ENCODE measurements around the gene VRTN. TPM values are rescaled to one million over a fixed set of nuclear protein-coding genes. Genes with fewer than 3 reads are reported as not detected.
"Not testable (repeated sequence)": the region's sequence is repeated elsewhere in the genome, so short reads cannot be mapped to it uniquely, and the experiment has no call there.

Gene VRTN
- total RNA-seq, 1 donor from 2014 or later = not detected

DNA sequence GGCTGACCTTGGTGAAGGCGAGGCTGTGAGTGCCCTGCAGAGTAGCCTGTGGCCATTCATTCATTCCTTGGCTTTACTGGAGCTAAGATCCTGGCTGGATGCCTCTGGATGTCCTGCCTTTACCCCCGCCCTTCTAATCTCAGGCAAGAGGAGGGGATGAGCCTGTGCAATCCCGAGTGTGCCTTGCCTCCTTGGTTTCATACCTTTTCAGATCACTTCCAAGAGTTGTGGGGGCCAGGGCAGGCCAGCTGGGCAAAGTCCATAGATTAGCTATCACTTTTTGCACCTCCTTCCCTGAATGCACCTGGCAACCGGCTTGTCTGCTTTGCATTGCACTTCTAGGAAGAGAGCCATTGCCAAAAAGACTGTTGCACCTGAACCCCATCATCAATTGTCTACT is 1.5 kb downstream of the VRTN start:
- no peak for DNase-seq (ENCODE audit: low read depth in 2 of 2)

DNA sequence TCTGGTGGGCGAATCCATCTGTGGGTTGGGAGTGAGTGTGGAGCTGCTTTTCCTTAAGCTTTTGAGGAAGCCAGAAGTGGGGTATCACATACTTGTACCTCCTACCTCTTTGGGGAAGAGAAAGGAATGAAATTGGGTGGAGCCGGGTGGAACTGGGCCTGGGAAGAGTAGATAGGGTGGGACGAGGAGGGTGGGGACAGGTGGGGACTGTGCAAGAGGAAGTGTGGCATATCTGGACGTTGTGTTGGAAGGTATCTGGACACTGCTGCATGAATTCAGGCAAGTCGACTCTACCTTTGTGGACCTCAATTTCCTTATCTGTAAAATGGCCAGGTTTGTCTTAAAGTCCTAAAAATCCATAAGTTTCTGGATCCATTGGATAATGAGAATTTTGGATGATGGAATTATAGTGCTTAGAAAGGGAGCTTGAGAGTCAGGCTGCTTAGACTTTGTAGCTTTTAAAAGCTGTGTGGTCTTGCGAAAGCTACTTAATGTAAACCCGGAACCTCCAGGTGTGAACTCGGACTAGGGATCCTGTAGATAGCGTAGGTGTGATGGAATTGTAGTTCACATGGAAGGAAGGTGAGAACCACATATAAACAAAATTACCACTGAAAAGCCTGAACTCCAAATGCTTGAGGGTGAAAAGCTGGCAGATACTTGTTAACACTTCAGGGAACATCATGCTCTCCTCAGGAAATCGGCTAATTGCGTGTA is 2.1 kb downstream of the VRTN start:
- no peak for DNase-seq (ENCODE audit: low read depth in 2 of 2)

GRCh38 chr14:74350928-74351323 is 2.7 kb downstream of the VRTN start:
- no peak for DNase-seq (ENCODE audit: low read depth in 2 of 2)

DNA sequence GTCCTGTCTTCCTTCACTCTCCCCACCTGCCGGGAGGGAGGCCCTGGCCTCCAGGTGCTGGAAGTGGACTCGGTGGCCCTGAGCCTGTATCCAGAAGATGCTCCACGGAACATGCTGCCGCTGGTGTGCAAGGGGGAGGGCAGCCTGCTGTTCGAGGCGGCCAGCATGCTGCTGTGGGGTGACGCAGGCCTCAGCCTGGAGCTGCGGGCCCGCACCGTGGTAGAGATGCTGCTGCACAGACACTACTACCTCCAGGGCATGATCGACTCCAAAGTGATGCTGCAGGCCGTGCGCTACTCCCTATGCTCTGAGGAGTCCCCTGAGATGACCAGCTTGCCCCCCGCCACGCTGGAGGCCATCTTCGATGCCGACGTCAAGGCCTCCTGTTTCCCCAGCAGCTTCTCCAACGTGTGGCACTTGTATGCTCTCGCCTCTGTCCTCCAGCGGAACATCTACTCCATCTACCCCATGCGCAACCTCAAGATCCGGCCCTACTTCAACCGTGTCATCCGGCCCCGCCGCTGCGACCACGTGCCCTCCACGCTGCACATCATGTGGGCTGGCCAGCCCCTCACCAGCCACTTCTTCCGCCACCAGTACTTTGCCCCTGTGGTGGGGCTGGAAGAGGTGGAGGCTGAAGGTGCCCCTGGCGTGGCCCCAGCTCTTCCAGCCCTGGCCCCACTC is 8.8 kb downstream of the VRTN start:
- no peak for DNase-seq (ENCODE audit: low read depth in 2 of 2)

DNA sequence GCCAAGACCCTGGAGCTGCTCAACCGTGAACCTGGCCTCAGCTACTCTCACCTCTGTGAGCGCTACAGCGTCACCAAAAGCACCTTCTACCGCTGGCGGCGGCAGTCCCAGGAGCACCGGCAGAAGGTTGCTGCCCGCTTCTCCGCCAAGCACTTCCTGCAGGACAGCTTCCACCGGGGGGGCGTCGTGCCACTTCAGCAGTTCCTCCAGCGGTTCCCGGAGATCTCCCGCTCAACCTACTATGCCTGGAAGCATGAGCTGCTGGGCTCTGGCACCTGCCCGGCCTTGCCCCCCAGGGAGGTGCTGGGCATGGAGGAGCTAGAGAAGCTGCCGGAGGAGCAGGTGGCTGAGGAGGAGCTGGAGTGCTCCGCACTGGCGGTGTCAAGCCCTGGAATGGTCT is 9.3 kb downstream of the VRTN start:
- DNase-seq (ENCODE audit: low read depth in 2 of 2) = no peak

GRCh38 chr14:74358176-74358829 is 10.0 kb downstream of the VRTN start:
- no peak for DNase-seq (ENCODE audit: low read depth in 2 of 2)

DNA sequence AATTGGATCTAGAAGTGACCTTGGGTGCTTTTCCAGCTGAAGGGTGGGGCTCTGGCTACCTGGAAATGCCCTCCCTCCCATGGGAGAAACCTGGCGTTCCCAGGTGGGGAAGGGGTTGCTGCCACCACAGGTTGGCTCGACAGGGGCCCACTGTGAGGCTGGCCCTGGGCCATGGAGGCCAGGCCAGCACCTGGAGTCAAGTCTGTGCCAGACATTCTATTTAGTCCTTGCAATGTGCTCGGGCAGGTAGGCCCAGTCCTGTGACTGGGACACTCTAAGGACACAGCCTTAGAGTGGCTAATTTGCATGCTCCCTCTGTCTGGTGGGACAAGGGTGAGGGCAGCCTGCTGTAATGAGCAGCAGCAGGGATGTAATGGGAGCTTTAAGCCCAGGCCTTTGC is 11.9 kb downstream of the VRTN start:
- DNase-seq (ENCODE audit: low read depth in 2 of 2) = no peak

GRCh38 chr14:74362361-74362915 is 14.2 kb downstream of the VRTN start:
- DNase-seq (ENCODE audit: low read depth in 2 of 2) = peak; percentile 70 to 79

DNA sequence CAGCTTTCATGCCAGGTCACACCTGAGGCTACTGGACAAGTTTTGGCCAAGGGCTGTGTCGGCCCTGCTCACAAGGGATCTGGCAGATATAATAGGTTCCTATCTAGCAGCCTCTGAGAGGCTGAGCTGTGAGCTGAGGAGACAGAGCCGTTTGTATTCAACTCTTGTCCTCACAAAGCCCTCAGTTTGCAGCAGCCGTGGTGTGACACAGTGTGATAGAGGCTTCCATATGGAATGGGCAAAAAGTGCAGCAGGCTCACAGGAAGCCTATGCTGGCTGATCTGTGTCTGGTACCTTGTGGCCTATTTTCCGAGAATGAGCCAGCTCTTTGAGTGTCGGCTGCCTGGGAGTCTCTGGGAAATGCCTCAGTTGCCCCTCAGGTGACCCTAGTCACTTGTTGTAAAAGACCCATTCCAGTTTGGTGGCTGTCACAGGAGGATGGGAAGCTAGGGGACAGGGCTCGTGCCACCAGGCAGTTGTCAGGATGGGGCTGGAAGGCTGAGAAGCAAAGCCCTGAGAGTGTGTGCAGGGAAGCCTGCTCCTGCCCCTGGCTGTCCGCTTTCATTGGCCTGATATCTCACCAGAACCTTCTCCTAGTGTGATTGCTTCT is 16.1 kb downstream of the VRTN start:
- DNase-seq (ENCODE audit: low read depth in 2 of 2) = no peak

DNA sequence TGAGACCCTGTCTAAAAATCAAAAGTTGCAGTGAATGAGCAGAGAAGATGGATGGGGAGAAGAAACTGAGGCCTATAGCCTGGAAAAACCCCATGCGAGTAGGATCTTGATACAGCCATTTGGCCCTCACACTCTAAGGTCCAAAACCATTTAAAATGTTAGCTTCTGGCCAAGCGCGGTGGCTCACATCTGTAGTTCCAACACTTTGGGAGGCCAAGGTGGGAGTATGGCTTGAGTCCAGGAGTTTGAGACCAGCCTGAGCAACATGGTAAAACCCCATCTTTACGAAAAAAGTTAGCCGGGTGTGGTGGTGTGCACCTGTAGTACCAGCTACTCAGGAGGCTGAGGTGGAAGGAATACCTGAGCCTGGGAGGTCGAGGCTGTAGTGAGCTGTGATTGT is 19.8 kb downstream of the VRTN start:
- no peak for DNase-seq (ENCODE audit: low read depth in 2 of 2)

- no peak for DNase-seq (ENCODE audit: low read depth in 2 of 2)
Measured at GRCh38 chr14:74368441-74368840, 20.2 kb downstream of the VRTN start.

DNA sequence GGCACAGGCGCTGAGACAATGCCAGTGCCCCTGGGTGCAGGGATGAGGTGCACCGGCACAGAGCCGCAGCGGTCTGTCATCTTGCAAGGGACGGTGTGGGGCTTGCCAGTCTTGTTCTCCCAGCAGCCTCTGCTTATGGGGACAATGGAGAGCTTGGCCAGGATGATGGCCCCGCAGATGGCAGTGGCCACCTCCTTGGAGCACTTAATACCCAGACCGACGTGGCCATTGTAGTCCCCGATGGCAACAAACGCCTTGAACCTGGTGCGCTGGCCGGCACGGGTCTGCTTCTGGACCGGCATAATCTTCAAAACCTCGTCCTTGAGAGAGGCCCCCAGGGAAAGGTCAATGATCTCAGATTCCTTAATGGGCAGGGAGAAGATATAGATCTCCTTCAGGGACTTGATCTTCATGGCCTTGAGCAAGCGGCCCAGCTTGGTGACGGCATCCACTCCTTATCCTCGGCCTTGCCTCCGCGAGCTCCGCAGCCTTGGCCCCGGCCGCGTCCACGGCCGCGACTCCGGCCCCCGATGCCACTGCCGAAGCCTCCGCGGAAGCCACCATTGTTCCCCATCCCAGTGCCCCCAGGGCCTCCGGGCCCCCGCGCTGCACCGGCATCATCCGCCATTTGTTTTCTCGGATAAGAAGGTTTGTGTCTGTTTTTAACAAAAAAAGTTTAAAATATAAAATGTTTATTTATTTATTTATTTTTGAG is 29.9 kb downstream of the VRTN start:
- no peak for DNase-seq (ENCODE audit: low read depth in 2 of 2)

GRCh38 chr14:74380172-74380571 is 31.9 kb downstream of the VRTN start:
- DNase-seq (ENCODE audit: low read depth in 2 of 2) = no peak

GRCh38 chr14:74380845-74381244 is 32.6 kb downstream of the VRTN start:
- DNase-seq (ENCODE audit: low read depth in 2 of 2) = no peak

DNA sequence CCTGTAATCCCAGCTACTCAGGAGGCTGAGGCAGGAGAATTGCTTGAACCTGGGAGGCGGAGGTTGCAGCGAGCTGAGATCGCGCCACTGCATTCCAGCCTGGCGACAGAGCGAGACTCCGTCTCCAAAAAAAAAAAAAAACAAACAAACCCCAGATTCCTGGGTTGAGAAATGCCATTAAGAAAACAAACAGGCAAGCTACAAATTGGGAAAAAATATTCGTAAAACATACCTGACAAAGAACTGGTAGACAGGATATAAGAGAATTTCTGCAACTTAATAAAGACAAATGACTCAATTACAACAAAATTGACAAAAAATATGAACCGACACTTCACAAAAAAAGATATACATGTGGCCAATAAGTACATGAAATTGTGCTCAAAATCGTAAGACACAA is 33.3 kb downstream of the VRTN start:
- DNase-seq (ENCODE audit: low read depth in 2 of 2) = not testable (repeated sequence)

- no peak for DNase-seq (ENCODE audit: low read depth in 2 of 2)
Measured at GRCh38 chr14:74382231-74382630, 34.0 kb downstream of the VRTN start.

DNA sequence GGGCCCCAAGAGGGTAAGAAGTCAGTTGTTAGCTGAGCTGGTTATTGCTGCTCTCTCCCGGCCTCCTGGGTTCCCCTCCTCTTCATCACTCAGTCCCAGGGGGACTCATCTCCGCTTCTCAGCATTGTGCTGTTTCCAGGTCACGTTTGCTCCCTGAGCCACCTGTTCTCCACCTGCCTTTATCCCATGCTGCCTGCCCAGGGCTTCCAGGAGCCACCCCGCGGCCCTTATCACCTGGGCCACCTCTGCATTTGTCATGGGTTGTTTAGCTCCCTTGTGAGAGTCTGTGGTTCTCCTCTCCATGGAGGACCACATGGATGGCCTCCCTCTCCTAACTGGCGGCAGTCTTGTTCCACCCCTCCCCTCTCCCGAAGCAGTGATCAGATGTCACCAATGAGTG is 41.7 kb downstream of the VRTN start:
- no peak for DNase-seq (ENCODE audit: low read depth in 2 of 2)

DNA sequence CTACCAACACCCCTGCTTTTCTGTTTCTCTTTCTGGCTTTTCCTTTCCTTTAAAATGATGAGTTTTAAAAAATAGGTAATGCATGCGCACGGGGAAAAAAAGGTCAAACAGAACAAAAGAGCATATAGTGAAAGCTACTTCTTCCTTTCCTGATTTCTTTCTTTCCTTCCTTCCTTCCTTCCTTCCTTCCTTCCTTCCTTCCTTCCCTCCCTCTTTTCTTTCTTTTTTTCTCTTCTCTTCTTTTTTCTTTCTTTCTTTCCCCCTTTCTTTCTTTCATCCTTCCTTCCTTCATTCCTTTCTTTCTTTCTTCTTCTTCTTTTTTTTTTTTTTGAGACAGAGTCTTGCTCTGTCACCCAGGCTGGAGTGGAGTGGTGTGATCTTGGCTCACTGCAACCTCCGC is 42.2 kb downstream of the VRTN start:
- DNase-seq (ENCODE audit: low read depth in 2 of 2) = not testable (repeated sequence)

DNA sequence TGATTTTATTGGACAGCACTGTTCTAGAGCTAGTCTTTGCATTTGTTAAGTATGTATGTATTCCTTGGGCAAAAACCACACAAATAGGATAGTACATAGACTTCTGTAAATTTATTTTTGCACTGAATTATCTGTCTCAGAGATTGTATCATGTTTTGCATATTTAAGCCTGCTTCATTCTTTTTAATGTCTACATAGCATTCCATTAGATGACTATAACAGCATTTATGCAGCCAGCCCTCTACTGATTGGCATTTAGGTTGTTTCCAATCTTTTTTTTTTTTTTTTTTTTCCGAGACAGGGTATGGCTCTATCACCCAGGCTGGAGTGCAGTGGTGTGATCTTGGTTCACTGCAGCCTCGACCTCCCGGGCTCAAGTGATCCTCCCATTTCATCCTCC is 43.2 kb downstream of the VRTN start:
- DNase-seq (ENCODE audit: low read depth in 2 of 2) = no peak

DNA sequence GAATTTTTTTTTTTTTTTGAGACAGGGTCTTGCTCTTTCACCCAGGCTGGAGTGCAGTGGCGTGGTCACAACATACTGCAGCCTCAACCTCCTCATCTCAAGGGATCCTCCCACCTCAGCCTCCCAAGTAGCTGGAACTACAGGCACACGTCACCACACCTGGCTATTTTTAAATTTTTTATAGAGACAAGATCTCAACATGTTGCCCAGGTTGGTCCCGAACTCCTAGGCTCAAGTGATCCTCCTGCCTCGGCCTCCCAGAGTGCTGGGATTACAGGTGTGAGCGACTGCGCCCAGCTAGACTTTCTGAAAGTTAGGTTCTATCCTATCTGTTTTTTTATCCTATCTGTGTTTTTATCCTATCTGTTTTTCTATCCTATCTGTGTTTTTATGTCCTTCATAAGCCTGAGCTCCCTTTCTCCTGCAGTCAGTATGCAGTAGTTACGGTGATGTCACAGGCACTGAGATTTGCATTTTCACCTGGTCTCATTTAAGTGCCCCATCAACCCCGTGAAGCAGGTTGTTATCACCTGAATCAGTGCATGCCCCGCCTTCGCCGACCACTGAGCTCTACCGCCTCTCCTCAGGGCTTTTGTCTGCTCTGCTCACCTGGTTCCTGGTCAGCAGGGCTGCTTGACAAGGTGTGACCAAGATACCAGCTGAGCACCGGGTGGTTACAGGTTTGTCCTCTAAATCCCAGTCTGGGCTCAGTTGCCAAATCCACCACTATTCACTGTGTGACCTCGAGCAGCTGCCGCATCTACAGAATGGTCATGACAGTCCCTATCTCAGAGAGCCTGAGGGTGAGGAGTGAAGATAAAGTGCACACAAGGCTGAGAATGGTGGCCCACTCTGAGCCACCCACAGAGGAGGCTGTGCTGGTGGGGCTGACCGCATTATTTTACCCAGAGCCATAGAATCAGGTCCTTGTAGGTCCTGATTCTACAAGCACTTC is 44.6 kb downstream of the VRTN start:
- no peak for DNase-seq (ENCODE audit: low read depth in 2 of 2)
